ENCODE measurements around the gene USF3.

Gene USF3

GRCh38 chr3:113602256-113602655, 94.2 kb downstream of the USF3 start:
- DNase-seq: no peak

- DNase-seq: no peak
Observed at GRCh38 chr3:113601240-113601639, 95.2 kb downstream of the USF3 start.

- no peak for DNase-seq
Observed at GRCh38 chr3:113600418-113601182, 95.8 kb downstream of the USF3 start.

All from HCEC 1CT (cell line).